IMR-90 (cell line): ENCODE data around the gene LOXL4. TPM values are rescaled to one million over a fixed set of nuclear protein-coding genes. Genes with fewer than 3 reads are reported as not detected.

ENCODE experiments used
- ATAC-seq: fragments of 200-7000 bp; cut with Tn5 transposase; 2 replicates; pipeline ENCODE4 v1.9.1; 2020; ENCODE audit warnings: low read depth, mild to moderate bottlenecking, moderate library complexity
- BruUV-seq: library from RNA; stranded (reverse); fragments of 400-500 nt; replicated peaks from 2 replicates; lab custom pipeline; 2021; lab: Mats Ljungman, UMichigan
- CTCF ChIA-PET: fragments of 300-600 bp; formaldehyde crosslinking; extraction: SDS; loops from one replicate; lab custom pipeline; 2021; ENCODE audit warnings: antibody characterized with exemption; lab: Yijun Ruan, JAX
- POLR2A ChIA-PET: fragments of 300-600 bp; sonication (Branson Sonifier 250); formaldehyde crosslinking; loops from one replicate; lab custom pipeline; 2022; ENCODE audit warnings: antibody characterized with exemption; ENCODE audit not compliant: unreplicated experiment; lab: Charles Lee
- DNase-seq: peaks from one replicate; pipeline ENCODE4 v3.0.0; 2013
- H2AFZ ChIP-seq: replicated peaks from 2 replicates; pipeline ENCODE3; 2013; ENCODE audit warnings: low read length, mild to moderate bottlenecking; ENCODE audit not compliant: poor library complexity
- H2AK5ac ChIP-seq: 2 replicates; pipeline ENCODE4 v1.6.1; 2013; ENCODE audit warnings: low read depth, low read length, inconsistent platforms
- H2AK9ac ChIP-seq: replicated peaks from 2 replicates; pipeline ENCODE3; 2013; ENCODE audit warnings: mild to moderate bottlenecking, low read depth, low read length, moderate library complexity; ENCODE audit not compliant: poor library complexity
- H2BK120ac ChIP-seq: 2 replicates; pipeline ENCODE4 v1.6.1; 2013; ENCODE audit warnings: low read depth, low read length, inconsistent platforms
- H2BK15ac ChIP-seq: 3 replicates; pipeline ENCODE4 v1.6.1; 2013; ENCODE audit warnings: low read depth, low read length, inconsistent platforms
- H2BK20ac ChIP-seq: 2 replicates; pipeline ENCODE4 v1.6.1; 2013; ENCODE audit warnings: low read depth, mild to moderate bottlenecking, inconsistent platforms, low read length, moderate library complexity
- H2BK5ac ChIP-seq: 2 replicates; pipeline ENCODE4 v1.6.1; 2013; ENCODE audit warnings: mild to moderate bottlenecking, low read depth, low read length, inconsistent platforms; ENCODE audit not compliant: poor library complexity, severe bottlenecking
- H3K14ac ChIP-seq: replicated peaks from 2 replicates; pipeline ENCODE4 v1.6.1; 2013; ENCODE audit warnings: low read depth, low read length, inconsistent platforms
- H3K18ac ChIP-seq: 2 replicates; pipeline ENCODE4 v1.6.1; 2013; ENCODE audit warnings: low read depth, low read length, control low read depth
- H3K23ac ChIP-seq: 2 replicates; pipeline ENCODE4 v1.6.1; 2013; ENCODE audit warnings: low read depth, low read length, inconsistent platforms
- H3K27ac ChIP-seq: 2 replicates; pipeline ENCODE4 v1.5.1; 2013; ENCODE audit warnings: mild to moderate bottlenecking, control low read depth, low read length; ENCODE audit not compliant: insufficient read depth
- H3K27me3 ChIP-seq: 2 replicates; pipeline ENCODE4 v1.6.1; 2013; ENCODE audit warnings: low read length; ENCODE audit not compliant: control insufficient read depth, insufficient read depth
- H3K36me3 ChIP-seq: 2 replicates; pipeline ENCODE4 v1.6.1; 2013; ENCODE audit warnings: low read length, mixed read lengths; ENCODE audit not compliant: control insufficient read depth, insufficient read depth
- H3K4ac ChIP-seq: 2 replicates; pipeline ENCODE4 v1.6.1; 2013; ENCODE audit warnings: low read depth, low read length, inconsistent platforms
- H3K4me1 ChIP-seq: 2 replicates; pipeline ENCODE4 v1.6.1; 2013; ENCODE audit warnings: low read length, mixed read lengths; ENCODE audit not compliant: control insufficient read depth, insufficient read depth
- H3K4me2 ChIP-seq: 2 replicates; pipeline ENCODE4 v1.6.1; 2013; ENCODE audit warnings: low read depth, mild to moderate bottlenecking, control low read depth, low read length, moderate library complexity
- H3K4me3 ChIP-seq: 2 replicates; pipeline ENCODE4 v1.5.1; 2013; ENCODE audit warnings: low read depth, mild to moderate bottlenecking, control low read depth, low read length, moderate library complexity; ENCODE audit not compliant: insufficient read depth
- H3K56ac ChIP-seq: 2 replicates; pipeline ENCODE4 v1.6.1; 2013; ENCODE audit warnings: low read length, inconsistent platforms; ENCODE audit not compliant: insufficient read depth; ENCODE audit errors: extremely low read depth
- H3K79me1 ChIP-seq, 2 experiments: 2 replicates each; pipeline ENCODE4 v1.6.1; 2013; ENCODE audit warnings: low read length in 2 of 2, inconsistent platforms in 1 of 2, low read depth in 1 of 2
- H3K9ac ChIP-seq: 2 replicates; pipeline ENCODE4 v1.6.1; 2013; ENCODE audit warnings: low read depth, low read length, control low read depth
- H3K9me1 ChIP-seq: 2 replicates; pipeline ENCODE4 v1.6.1; 2013; ENCODE audit warnings: low read length, inconsistent platforms; ENCODE audit not compliant: insufficient read depth
- H3K9me3 ChIP-seq: 2 replicates; pipeline ENCODE4 v1.6.1; 2013; ENCODE audit warnings: low read length; ENCODE audit not compliant: control insufficient read depth, insufficient read depth
- H4K20me1 ChIP-seq: 2 replicates; pipeline ENCODE4 v1.6.1; 2013; ENCODE audit warnings: low read length, inconsistent platforms; ENCODE audit not compliant: insufficient read depth
- H4K5ac ChIP-seq: 2 replicates; pipeline ENCODE4 v1.6.1; 2013; ENCODE audit warnings: mild to moderate bottlenecking, low read depth, low read length, control low read depth
- H4K8ac ChIP-seq, 2 experiments: 2 replicates each; pipeline ENCODE4 v1.6.1; 2013; ENCODE audit warnings: low read depth in 2 of 2, low read length in 2 of 2, control low read depth in 1 of 2, inconsistent platforms in 1 of 2
- H4K91ac ChIP-seq: 2 replicates; pipeline ENCODE4 v1.6.1; 2013; ENCODE audit warnings: low read depth, low read length, inconsistent platforms; ENCODE audit not compliant: insufficient read depth
- BHLHE40 ChIP-seq: fragments of 150-350 bp; IDR thresholded peaks from 2 replicates; pipeline ENCODE4 v1.6.1; 2016; ENCODE audit warnings: mild to moderate bottlenecking, low read depth, low read length
- CEBPB ChIP-seq: IDR thresholded peaks from 2 replicates; pipeline ENCODE4 v1.6.1; 2012; ENCODE audit warnings: low read depth, low read length, improper control_type of control experiment
- NFE2L2 ChIP-seq: fragments of 150-350 bp; IDR thresholded peaks from 2 replicates; pipeline ENCODE4 v1.6.1; 2016; ENCODE audit warnings: low read depth, mild to moderate bottlenecking, low read length
- WGBS, 2 experiments: methylation state at CpG; one replicate each; pipeline versions ENCODE4 v1.1.5 to v1.1.7; 2013; ENCODE audit warnings: missing lambda C conversion rate in 2 of 2; ENCODE audit not compliant: insufficient read length in 1 of 2; ENCODE audit errors: extremely low coverage in 2 of 2; 5-methylcytosine and 5-hydroxymethylcytosine counted together
- dilution Hi-C: fragments of 300-500 bp; cut with HindIII; formaldehyde crosslinking; loops from one replicate; pipeline ENCODE4 v1.14.3; 2018; ENCODE audit warnings: low sequenced_read_pairs; ENCODE audit not compliant: unreplicated experiment
- in situ Hi-C: fragments of 300-500 bp; cut with MboI; formaldehyde crosslinking; loops from 3 replicates; pipeline ENCODE4 v1.14.3; 2019; ENCODE audit warnings: low sequenced_read_pairs, inconsistent platforms, mixed read lengths
- intact Hi-C: fragments of 100-400 bp; cut with micrococcal nuclease; formaldehyde crosslinking; loops from 2 replicates; pipeline ENCODE4 v1.10.0; 2022
- polyA plus RNA-seq, 3 experiments: library from polyadenylated mRNA; depleted of rRNA; stranded (reverse); fragments of >200 nt; gene quantifications; 2 replicates each; pipeline ENCODE4 v1.2.3, GENCODE V29; 2012; ENCODE audit warnings: low replicate concordance in 1 of 3
- total RNA-seq: library from RNA; depleted of rRNA; stranded (reverse); fragments of >200 nt; gene quantifications from 2 replicates; pipeline ENCODE4 v1.2.3, GENCODE V29; 2012

LOXL4 gene
- total and polyA plus RNA-seq, 2 of the 4 experiments (the other 2 are of a cell fraction) = 20.8 to 26.7 TPM

GRCh38 chr10:98205351-98205750 is 62.6 kb downstream of the LOXL4 start:
- H4K91ac ChIP-seq = no peak overlapping the region
- no peaks in the 10 kb centered on the region; the same call in 1 of the 2 replicates for H4K20me1 ChIP-seq
- H4K8ac ChIP-seq = no peak overlapping the region
- no peak overlapping the region for H2BK5ac ChIP-seq
- no peak for TF ChIP-seq CEBPB
- no peak for TF ChIP-seq NFE2L2
- no peak for TF ChIP-seq BHLHE40
- H2BK20ac ChIP-seq = no peak overlapping the region
- H3K9me1 ChIP-seq = 0 out of 2 replicates have a peak, but pooled peaks cover 2% of the 10 kb centered on the region
- H3K18ac ChIP-seq = no peak overlapping the region
- peaks cover 16 to 21% of the 10 kb centered on the region in 2 experiments for H3K79me1 ChIP-seq
- WGBS, 2 experiments = no CpG with 5 or more reads among the region's 2 CpGs
- no peaks in the 10 kb centered on the region for H3K27me3 ChIP-seq
- H3K4me1 ChIP-seq = no peaks in the 10 kb centered on the region
- POLR2A ChIA-PET = no interaction called here
- no peak for DNase-seq
- H3K4me3 ChIP-seq = no peak overlapping the region
- no peak overlapping the region for H2BK120ac ChIP-seq
- no peak for ATAC-seq
- no peak overlapping the region for H3K14ac ChIP-seq
- H4K5ac ChIP-seq = no peak overlapping the region
- H2BK15ac ChIP-seq = no peak overlapping the region
- H2AK9ac ChIP-seq = no peak overlapping the region
- no peak overlapping the region for H3K27ac ChIP-seq
- H2AK5ac ChIP-seq = no peak overlapping the region
- no peak overlapping the region for H3K4me2 ChIP-seq
- BruUV-seq = no TSS peak
- no peak overlapping the region for H3K23ac ChIP-seq
- H3K36me3 ChIP-seq = peaks cover 6% of the 10 kb centered on the region
- intact Hi-C loops (no loop called here), dilution Hi-C loops (no loop called here), in situ Hi-C loops (no loop called here)
- no peaks in the 10 kb centered on the region for H3K9me3 ChIP-seq
- H3K56ac ChIP-seq = no peak overlapping the region
- H2AFZ ChIP-seq = no peak overlapping the region
- CTCF ChIA-PET = no interaction called here
- no peak overlapping the region for H3K4ac ChIP-seq
- H3K9ac ChIP-seq = no peak overlapping the region
